NCI-H82 treated with DMSO at 0.1 percent for 48 hours (cell line): ENCODE results near the gene EPB41L4B.
"Not testable (repeated sequence)": the region's sequence is repeated elsewhere in the genome, so short reads cannot be mapped to it uniquely, and the experiment has no call there.

Experiments used
- DNase-seq: peaks from one replicate; lab custom pipeline; 2025; ENCODE audit not compliant: unreplicated experiment; lab: John Stamatoyannopoulos, UW

Gene EPB41L4B

GRCh38 chr9:109126671-109127070 lies 194.2 kb downstream of the EPB41L4B start:
- DNase-seq: not testable (repeated sequence)

DNA sequence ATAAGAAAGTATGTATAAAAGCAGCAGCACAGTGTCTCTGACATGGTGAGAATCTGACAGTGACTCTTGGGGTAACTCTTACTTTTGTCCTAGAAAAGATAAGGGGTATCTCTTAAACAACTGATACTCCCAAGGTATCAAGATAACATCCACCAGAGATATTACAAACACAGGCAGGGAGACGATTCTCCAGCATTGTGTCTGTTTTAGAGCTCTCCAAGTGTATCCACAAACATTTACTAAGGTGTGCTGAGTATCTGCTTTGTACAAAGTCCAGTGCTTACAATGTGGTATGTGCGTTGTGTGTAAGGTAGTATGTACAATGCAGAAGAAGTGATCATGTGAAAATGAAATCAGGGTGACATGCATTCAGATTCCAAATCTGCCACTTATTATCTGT lies 196.7 kb downstream of the EPB41L4B start:
- no peak for DNase-seq

DNA sequence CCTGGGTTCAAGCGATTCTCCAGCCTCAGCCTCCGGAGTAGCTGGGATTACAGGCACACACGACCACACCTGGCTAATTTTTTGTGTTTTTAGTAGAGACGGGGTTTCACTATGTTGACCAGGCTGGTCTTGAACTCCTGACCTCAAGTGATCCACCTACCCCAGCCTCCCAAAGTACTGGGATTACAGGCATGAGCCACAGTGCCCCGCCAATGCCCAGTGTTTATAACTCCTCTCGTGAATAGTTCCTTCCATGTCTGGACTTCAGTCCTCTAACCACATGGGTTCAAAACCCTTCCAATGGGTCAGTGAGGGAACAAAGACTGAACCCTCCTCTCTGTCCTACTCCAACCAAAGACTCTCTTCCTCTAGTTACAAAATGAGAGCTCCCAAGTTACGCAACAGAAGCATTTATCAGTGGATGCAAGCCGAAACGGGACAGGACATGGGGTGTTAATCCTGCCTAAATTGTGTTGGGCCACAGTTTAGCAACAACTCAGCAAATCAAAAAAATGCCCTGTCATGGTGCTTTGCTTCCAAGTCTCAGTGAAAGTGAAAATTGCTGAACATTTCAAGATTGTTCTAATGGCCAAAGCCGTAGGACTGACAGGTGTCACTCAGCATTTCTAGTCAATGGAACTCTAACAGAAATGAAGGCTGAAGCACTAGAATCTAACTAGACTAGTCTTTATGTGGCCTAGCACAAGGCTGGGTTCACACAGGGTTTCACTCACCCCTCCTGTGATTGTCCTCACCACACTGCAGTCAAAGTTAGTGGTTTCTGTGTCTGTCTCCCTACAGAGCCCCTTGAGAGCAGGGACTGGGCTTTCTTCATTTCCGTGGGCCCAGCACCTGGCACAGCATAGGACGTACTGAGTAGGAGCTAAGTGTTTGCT lies 197.9 kb downstream of the EPB41L4B start:
- no peak for DNase-seq
